ENCODE measurements around the gene FBXL7. TPM values are rescaled to one million over a fixed set of nuclear protein-coding genes. Genes with fewer than 3 reads are reported as not detected.

FBXL7 gene
- total and polyA plus RNA-seq, 7 experiments from 2014 or later: not detected

DNA sequence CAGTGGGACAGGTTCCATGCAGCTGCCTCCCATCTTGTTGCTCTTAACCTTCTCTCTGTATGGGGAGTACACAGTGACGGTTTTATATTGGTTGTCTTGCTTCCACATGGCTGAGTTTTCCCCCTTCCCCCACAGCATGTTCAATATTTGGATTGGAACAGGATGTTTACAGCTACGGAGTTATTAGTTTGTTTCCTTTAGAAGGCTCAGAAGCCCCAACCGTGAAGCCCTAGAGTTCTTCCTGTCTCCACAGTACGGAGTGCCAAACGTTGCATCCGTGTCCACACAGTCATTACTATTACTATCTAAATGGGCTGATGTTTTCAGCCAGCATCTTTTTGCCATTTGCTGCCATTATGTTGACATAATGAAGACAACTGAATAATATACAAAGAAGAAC, 402.1 kb downstream of the FBXL7 start:
- Mint-ChIP-seq H3K9me3 (peaks cover 0 to 18% (median 0%) of the 10 kb centered on the region in 11 donors), H3K4me1 (no peaks in the 10 kb centered on the region), H3K27ac (no peak overlapping the region), H3K27me3 (no peaks in the 10 kb centered on the region), H3K4me3 (no peak overlapping the region), H3K36me3 (no peaks in the 10 kb centered on the region)
- no peak overlapping the region for H3K27ac ChIP-seq (ENCODE audit: low read depth, low read length)
- ChIA-PET POLR2A (no interaction called here), CTCF (interaction anchor here (1.1 kb wide), 1 partner anchor 21 kb away, joined by 5 read pairs; no protein-coding TSS in a partner anchor)
- no peaks in the 10 kb centered on the region for H3K36me3 ChIP-seq (ENCODE audit: control insufficient read depth in 2 of 3, insufficient read depth in 3 of 3, low read length in 3 of 3)
- intact Hi-C loops (cut with micrococcal nuclease): no loop called here
- no peak overlapping the region for H3K4me3 ChIP-seq (ENCODE audit: low read length)
- no peaks in the 10 kb centered on the region for H3K27me3 ChIP-seq (ENCODE audit: control insufficient read depth in 2 of 2, insufficient read depth in 2 of 2, low read length in 2 of 2)
- no peak for ATAC-seq
- DNase-seq: no peak
- H3K9me3 ChIP-seq (ENCODE audit: control insufficient read depth in 2 of 3, low read length in 3 of 3): no peaks in the 10 kb centered on the region
- H3K4me1 ChIP-seq (ENCODE audit: control insufficient read depth in 2 of 2, insufficient read depth in 2 of 2, low read length in 2 of 2): no peaks in the 10 kb centered on the region

DNA sequence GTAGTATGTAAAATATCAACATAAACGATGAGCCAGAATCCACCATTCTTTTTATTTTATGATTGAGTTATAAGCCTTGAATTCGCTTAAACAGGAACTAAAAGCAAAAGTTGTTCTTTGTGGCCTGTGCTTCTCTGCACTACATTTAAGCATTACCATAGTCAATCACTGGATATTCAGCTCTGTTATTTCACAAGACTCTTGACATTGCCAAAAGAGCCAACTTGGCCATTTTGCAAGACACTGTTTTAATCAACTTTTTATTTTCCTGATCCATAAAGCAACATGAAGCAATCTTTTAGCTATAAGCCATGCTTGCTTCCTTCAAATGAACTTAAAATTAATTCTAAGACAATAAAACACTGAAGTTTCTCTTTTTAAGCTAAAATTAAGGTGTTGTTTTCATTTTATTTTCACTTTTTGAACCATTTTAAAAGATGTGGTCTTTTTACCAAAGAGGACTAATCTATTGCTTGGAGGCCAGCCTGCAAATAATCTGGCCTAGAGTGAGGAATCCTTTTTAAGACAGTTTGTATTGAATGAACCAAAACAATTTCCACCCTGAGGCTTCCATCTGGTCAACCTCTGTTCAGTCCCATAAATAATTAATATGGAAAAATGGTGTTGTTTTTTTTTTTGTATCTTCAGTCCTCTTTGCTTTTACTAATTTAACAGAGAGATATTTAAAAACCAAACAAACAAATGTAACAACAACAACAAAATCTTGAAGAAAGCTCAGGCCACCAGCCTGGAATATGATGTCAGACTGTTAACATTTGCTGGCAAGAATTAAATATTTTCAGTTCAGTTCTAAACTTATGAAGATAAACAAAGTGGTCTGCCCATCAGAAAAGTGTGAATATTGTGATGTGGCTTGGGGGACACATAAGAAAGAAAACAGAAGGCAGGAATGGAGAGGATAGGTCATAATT, 405.2 kb downstream of the FBXL7 start:
- Histone ChIP-seq H3K27ac (ENCODE audit: low read depth, low read length) (no peak overlapping the region), H3K36me3 (ENCODE audit: control insufficient read depth in 2 of 3, insufficient read depth in 3 of 3, low read length in 3 of 3) (no peaks in the 10 kb centered on the region), H3K9me3 (ENCODE audit: control insufficient read depth in 2 of 3, low read length in 3 of 3) (no peaks in the 10 kb centered on the region), H3K27me3 (ENCODE audit: control insufficient read depth in 2 of 2, insufficient read depth in 2 of 2, low read length in 2 of 2) (no peaks in the 10 kb centered on the region), H3K4me3 (ENCODE audit: low read length) (no peak overlapping the region), H3K4me1 (ENCODE audit: control insufficient read depth in 2 of 2, insufficient read depth in 2 of 2, low read length in 2 of 2) (no peaks in the 10 kb centered on the region)
- DNase-seq: no peak
- H3K9me3 Mint-ChIP-seq: peaks cover 0 to 7% (median 0%) of the 10 kb centered on the region in 11 donors
- intact Hi-C loops (cut with micrococcal nuclease): no loop called here
- no peaks in the 10 kb centered on the region for H3K36me3 Mint-ChIP-seq
- no peak overlapping the region for H3K27ac Mint-ChIP-seq
- POLR2A ChIA-PET: no interaction called here
- no peak for ATAC-seq
- no peak overlapping the region for H3K4me3 Mint-ChIP-seq
- no peaks in the 10 kb centered on the region for H3K27me3 Mint-ChIP-seq
- H3K4me1 Mint-ChIP-seq: no peaks in the 10 kb centered on the region
- CTCF ChIA-PET: no interaction called here

DNA sequence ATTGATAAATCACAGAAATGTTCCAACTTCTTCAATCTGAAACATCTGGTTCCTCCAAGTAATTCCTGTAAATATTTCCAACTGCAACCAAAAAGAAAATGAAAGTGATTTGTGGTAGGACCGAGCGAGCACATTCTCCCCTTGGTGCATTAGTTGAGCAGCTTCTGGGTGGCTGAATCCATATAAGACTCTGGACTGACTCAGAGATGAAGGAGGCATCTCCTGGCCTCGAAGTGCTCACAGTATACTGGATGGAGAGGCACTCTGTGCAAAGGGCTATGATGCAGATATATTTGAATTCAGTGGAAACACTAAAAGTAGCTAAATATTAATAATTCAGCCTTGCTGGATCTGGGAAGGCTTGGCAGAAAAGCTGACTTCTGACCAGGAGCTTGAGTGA, 414.7 kb downstream of the FBXL7 start:
- Histone ChIP-seq H3K9me3 (ENCODE audit: control insufficient read depth in 2 of 3, low read length in 3 of 3) (no peaks in the 10 kb centered on the region), H3K27me3 (ENCODE audit: control insufficient read depth in 2 of 2, insufficient read depth in 2 of 2, low read length in 2 of 2) (no peaks in the 10 kb centered on the region), H3K27ac (ENCODE audit: low read depth, low read length) (no peak overlapping the region), H3K4me1 (ENCODE audit: control insufficient read depth in 2 of 2, insufficient read depth in 2 of 2, low read length in 2 of 2) (no peaks in the 10 kb centered on the region), H3K4me3 (ENCODE audit: low read length) (no peak overlapping the region), H3K36me3 (ENCODE audit: control insufficient read depth in 2 of 3, insufficient read depth in 3 of 3, low read length in 3 of 3) (no peaks in the 10 kb centered on the region)
- Mint-ChIP-seq H3K27ac (no peak overlapping the region), H3K27me3 (no peaks in the 10 kb centered on the region), H3K4me3 (no peak overlapping the region), H3K9me3 (peaks cover 0 to 19% (median 9%) of the 10 kb centered on the region in 11 donors), H3K36me3 (no peaks in the 10 kb centered on the region), H3K4me1 (no peaks in the 10 kb centered on the region)
- ATAC-seq: no peak
- DNase-seq: no peak
- CTCF ChIA-PET: no interaction called here
- intact Hi-C loops (cut with micrococcal nuclease): no loop called here
- POLR2A ChIA-PET: no interaction called here

DNA sequence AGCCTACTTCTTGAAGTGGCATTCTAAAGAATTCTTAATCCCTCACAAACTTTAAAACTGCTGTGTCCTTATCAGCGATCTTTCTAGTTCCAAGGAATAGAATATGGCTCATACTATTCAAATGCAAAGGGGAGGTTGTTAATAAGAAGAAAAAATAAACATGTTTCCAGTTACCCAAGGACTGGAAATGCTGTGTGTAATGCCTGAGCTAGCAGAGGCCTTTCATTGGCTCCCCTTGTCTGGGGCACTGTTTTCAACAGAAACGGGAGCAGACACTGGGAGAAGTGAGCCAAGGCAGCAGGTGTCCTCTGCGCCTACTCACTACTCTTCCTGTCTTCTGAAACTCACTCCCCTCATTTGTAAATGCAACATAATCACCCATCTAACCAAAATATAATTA, 426.6 kb downstream of the FBXL7 start:
- CTCF ChIA-PET: no interaction called here
- no peaks in the 10 kb centered on the region for H3K4me1 Mint-ChIP-seq
- Histone ChIP-seq H3K36me3 (ENCODE audit: control insufficient read depth in 2 of 3, insufficient read depth in 3 of 3, low read length in 3 of 3) (no peaks in the 10 kb centered on the region), H3K4me3 (ENCODE audit: low read length) (no peak overlapping the region), H3K9me3 (ENCODE audit: control insufficient read depth in 2 of 3, low read length in 3 of 3) (no peaks in the 10 kb centered on the region), H3K27me3 (ENCODE audit: control insufficient read depth in 2 of 2, insufficient read depth in 2 of 2, low read length in 2 of 2) (no peaks in the 10 kb centered on the region), H3K4me1 (ENCODE audit: control insufficient read depth in 2 of 2, insufficient read depth in 2 of 2, low read length in 2 of 2) (no peaks in the 10 kb centered on the region), H3K27ac (ENCODE audit: low read depth, low read length) (no peak overlapping the region)
- no peak overlapping the region for H3K4me3 Mint-ChIP-seq
- intact Hi-C loops (cut with micrococcal nuclease): no loop called here
- DNase-seq (no peak), ATAC-seq (no peak)
- H3K36me3 Mint-ChIP-seq: no peaks in the 10 kb centered on the region
- peaks cover 0 to 7% (median 2%) of the 10 kb centered on the region in 11 donors for H3K9me3 Mint-ChIP-seq
- POLR2A ChIA-PET: no interaction called here
- H3K27me3 Mint-ChIP-seq: no peaks in the 10 kb centered on the region
- no peak overlapping the region for H3K27ac Mint-ChIP-seq

DNA sequence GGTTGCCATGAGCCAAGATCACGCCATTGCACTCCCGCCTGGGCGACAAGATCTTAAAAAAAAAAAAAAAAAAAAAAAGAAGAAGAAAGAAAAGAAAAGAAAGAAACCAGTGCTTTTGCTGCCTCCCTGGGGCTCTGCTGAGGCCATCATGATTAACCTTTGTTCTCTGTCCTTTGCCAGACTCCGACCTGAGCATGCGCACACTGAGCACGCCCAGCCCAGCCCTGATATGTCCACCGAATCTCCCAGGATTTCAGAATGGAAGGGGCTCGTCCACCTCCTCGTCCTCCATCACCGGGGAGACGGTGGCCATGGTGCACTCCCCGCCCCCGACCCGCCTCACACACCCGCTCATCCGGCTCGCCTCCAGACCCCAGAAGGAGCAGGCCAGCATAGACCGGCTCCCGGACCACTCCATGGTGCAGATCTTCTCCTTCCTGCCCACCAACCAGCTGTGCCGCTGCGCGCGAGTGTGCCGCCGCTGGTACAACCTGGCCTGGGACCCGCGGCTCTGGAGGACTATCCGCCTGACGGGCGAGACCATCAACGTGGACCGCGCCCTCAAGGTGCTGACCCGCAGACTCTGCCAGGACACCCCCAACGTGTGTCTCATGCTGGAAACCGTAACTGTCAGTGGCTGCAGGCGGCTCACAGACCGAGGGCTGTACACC, 427.9 kb downstream of the FBXL7 start:
- CTCF ChIA-PET: no interaction called here
- no peak overlapping the region for H3K4me3 Mint-ChIP-seq

DNA sequence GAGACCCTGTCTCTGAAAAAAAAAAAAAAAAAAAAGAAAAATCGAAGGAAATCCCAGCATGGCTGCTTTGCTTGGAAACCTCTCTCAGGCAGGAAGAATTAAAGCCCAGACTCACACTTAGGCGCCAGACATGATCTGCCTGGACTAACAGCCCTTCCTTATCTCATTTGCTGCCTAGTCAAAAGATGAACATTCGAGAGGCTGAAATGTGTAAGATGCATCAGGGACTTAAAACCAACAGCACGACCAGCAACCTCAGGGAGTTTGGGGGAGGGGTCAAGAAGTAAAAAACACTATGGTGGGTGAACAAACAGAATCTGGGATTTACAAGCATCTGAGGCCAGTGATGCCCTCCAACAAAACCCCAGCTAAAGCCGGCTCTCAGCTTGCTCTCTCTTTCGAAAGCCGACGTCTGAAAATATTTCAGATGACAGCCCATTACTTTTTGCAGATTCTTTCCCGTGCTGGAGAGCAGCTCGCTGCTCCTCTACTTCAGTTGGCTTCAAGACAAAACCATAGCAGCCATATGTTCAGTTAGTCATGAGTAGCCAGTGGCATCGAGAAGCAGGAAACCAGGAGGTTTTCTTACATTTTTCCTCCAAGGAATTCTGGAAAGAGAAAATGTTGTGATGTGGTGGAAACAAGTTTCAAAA, 429.8 kb downstream of the FBXL7 start:
- Histone ChIP-seq H3K9me3 (ENCODE audit: control insufficient read depth in 2 of 3, low read length in 3 of 3) (no peaks in the 10 kb centered on the region), H3K27me3 (ENCODE audit: control insufficient read depth in 2 of 2, insufficient read depth in 2 of 2, low read length in 2 of 2) (no peaks in the 10 kb centered on the region), H3K36me3 (ENCODE audit: control insufficient read depth in 2 of 3, insufficient read depth in 3 of 3, low read length in 3 of 3) (no peaks in the 10 kb centered on the region), H3K4me3 (ENCODE audit: low read length) (no peak overlapping the region), H3K27ac (ENCODE audit: low read depth, low read length) (no peak overlapping the region), H3K4me1 (ENCODE audit: control insufficient read depth in 2 of 2, insufficient read depth in 2 of 2, low read length in 2 of 2) (no peaks in the 10 kb centered on the region)
- Mint-ChIP-seq H3K27ac (no peak overlapping the region), H3K9me3 (peaks cover 0 to 6% (median 2%) of the 10 kb centered on the region in 11 donors), H3K27me3 (no peaks in the 10 kb centered on the region), H3K4me1 (no peaks in the 10 kb centered on the region), H3K36me3 (no peaks in the 10 kb centered on the region), H3K4me3 (no peak overlapping the region)
- POLR2A ChIA-PET: no interaction called here
- ATAC-seq (no peak), DNase-seq (no peak)
- CTCF ChIA-PET: no interaction called here
- intact Hi-C loops (cut with micrococcal nuclease): no loop called here

More for the DNA sequence above, 427.9 kb downstream of the FBXL7 start:
- ATAC-seq (no peak), DNase-seq (no peak)
- Mint-ChIP-seq H3K36me3 (no peaks in the 10 kb centered on the region), H3K27me3 (no peaks in the 10 kb centered on the region), H3K27ac (no peak overlapping the region), H3K4me1 (no peaks in the 10 kb centered on the region), H3K9me3 (peaks cover 0 to 6% (median 2%) of the 10 kb centered on the region in 11 donors)
- no peaks in the 10 kb centered on the region for H3K27me3 ChIP-seq (ENCODE audit: control insufficient read depth in 2 of 2, insufficient read depth in 2 of 2, low read length in 2 of 2)
- no peaks in the 10 kb centered on the region for H3K36me3 ChIP-seq (ENCODE audit: control insufficient read depth in 2 of 3, insufficient read depth in 3 of 3, low read length in 3 of 3)
- no peaks in the 10 kb centered on the region for H3K4me1 ChIP-seq (ENCODE audit: control insufficient read depth in 2 of 2, insufficient read depth in 2 of 2, low read length in 2 of 2)
- no peak overlapping the region for H3K4me3 ChIP-seq (ENCODE audit: low read length)
- POLR2A ChIA-PET: no interaction called here
- no peak overlapping the region for H3K27ac ChIP-seq (ENCODE audit: low read depth, low read length)
- H3K9me3 ChIP-seq (ENCODE audit: control insufficient read depth in 2 of 3, low read length in 3 of 3): no peaks in the 10 kb centered on the region
- intact Hi-C loops (cut with micrococcal nuclease): no loop called here

All from naive thymus-derived CD4-positive, alpha-beta T cell (primary cell).